Neural cell (in vitro differentiated cells): ENCODE results near the gene ABHD12. TPM values are rescaled to one million over a fixed set of nuclear protein-coding genes. Genes with fewer than 3 reads are reported as not detected.

Experiments used
- H2AFZ ChIP-seq: fragments of 200-600, 300-800 bp; sonication (generic), shearing (Covaris generic); 2 replicates; pipeline ENCODE4 v1.6.0; 2014; ENCODE audit warnings: low read depth, mild to moderate bottlenecking, antibody characterized with exemption, low read length, moderate library complexity
- H3F3A ChIP-seq: fragments of 200-600 bp; shearing (Covaris generic); 2 replicates; pipeline ENCODE4 v1.6.1; 2016; ENCODE audit warnings: mild to moderate bottlenecking, moderate library complexity, mixed read lengths, antibody characterized with exemption, low read length; ENCODE audit not compliant: insufficient read depth, poor library complexity, severe bottlenecking
- H3K27ac ChIP-seq: fragments of 200-600, 300-800 bp; sonication (generic), shearing (Covaris generic); 2 replicates; pipeline ENCODE4 v1.5.1; 2014; ENCODE audit warnings: mild to moderate bottlenecking, low read length, moderate library complexity
- H3K27me3 ChIP-seq: fragments of 300-800, 200-600 bp; sonication (generic), shearing (Covaris generic); 2 replicates; pipeline ENCODE4 v1.6.0; 2014; ENCODE audit warnings: mild to moderate bottlenecking, low read depth, low read length, moderate library complexity; ENCODE audit not compliant: insufficient read depth
- H3K36me3 ChIP-seq: fragments of 300-800, 200-600 bp; sonication (generic), shearing (Covaris generic); 2 replicates; pipeline ENCODE4 v1.5.1; 2014; ENCODE audit warnings: mild to moderate bottlenecking, antibody characterized with exemption, low read length, moderate library complexity; ENCODE audit not compliant: insufficient read depth
- H3K4me2 ChIP-seq: fragments of 300-800, 200-600 bp; sonication (generic), shearing (Covaris generic); 2 replicates; pipeline ENCODE4 v1.6.0; 2014; ENCODE audit warnings: mild to moderate bottlenecking, low read length
- H3K4me3 ChIP-seq: fragments of 300-800, 200-600 bp; sonication (generic), shearing (Covaris generic); 2 replicates; pipeline ENCODE4 v1.5.1; 2014; ENCODE audit warnings: mild to moderate bottlenecking, low read length, moderate library complexity
- H3K79me2 ChIP-seq: fragments of 200-600 bp; shearing (Covaris generic); replicated peaks from 2 replicates; pipeline ENCODE4 v1.6.0; 2014; ENCODE audit warnings: mild to moderate bottlenecking, low read length, moderate library complexity; ENCODE audit not compliant: insufficient read depth
- H3K9ac ChIP-seq: fragments of 300-800, 200-600 bp; sonication (generic), shearing (Covaris generic); 2 replicates; pipeline ENCODE4 v1.6.1; 2016; ENCODE audit warnings: mild to moderate bottlenecking, low read length, mixed read lengths
- H3K9me2 ChIP-seq: fragments of 200-600 bp; shearing (Covaris generic); 2 replicates; pipeline ENCODE4 v1.6.1; 2016; ENCODE audit warnings: mild to moderate bottlenecking, low read length, mixed read lengths; ENCODE audit not compliant: insufficient read depth
- H3K9me3 ChIP-seq: fragments of 200-600, 300-800 bp; sonication (generic), shearing (Covaris generic); 2 replicates; pipeline ENCODE4 v1.6.1; 2016; ENCODE audit warnings: mild to moderate bottlenecking, mixed run types, low read length, moderate library complexity, mixed read lengths
- H4K20me1 ChIP-seq: fragments of 200-600 bp; shearing (Covaris generic); 2 replicates; pipeline ENCODE4 v1.6.1; 2016; ENCODE audit warnings: mild to moderate bottlenecking, mixed run types; ENCODE audit not compliant: insufficient read depth
- CTCF ChIP-seq: fragments of 450-650 bp; IDR thresholded peaks from 2 replicates; pipeline ENCODE4 v1.5.1; 2014; ENCODE audit warnings: antibody characterized with exemption, mild to moderate bottlenecking, moderate library complexity; ENCODE audit not compliant: poor library complexity, severe bottlenecking
- EP300 ChIP-seq: fragments of 450-650 bp; conservative IDR thresholded peaks from 2 replicates; pipeline ENCODE4 v1.6.1; 2014; ENCODE audit warnings: antibody characterized with exemption, mild to moderate bottlenecking, moderate library complexity; ENCODE audit not compliant: poor library complexity, severe bottlenecking
- EZH2 ChIP-seq: fragments of 200-600, 300-800 bp; shearing (Covaris generic), sonication (generic); IDR thresholded peaks from 2 replicates; pipeline ENCODE4 v1.6.1; 2014; ENCODE audit warnings: antibody characterized with exemption, low read length, borderline replicate concordance, mild to moderate bottlenecking; ENCODE audit not compliant: insufficient read depth, poor library complexity, severe bottlenecking
- MXI1 ChIP-seq: fragments of 450-650 bp; conservative IDR thresholded peaks from 2 replicates; pipeline ENCODE4 v1.6.1; 2014; ENCODE audit warnings: antibody characterized with exemption, mild to moderate bottlenecking; ENCODE audit not compliant: poor library complexity, severe bottlenecking
- POLR2AphosphoS5 ChIP-seq: IDR thresholded peaks from 2 replicates; pipeline ENCODE4 v1.6.1; 2012
- RAD21 ChIP-seq: fragments of 450-650 bp; conservative IDR thresholded peaks from 2 replicates; pipeline ENCODE4 v1.6.1; 2014; ENCODE audit warnings: antibody characterized with exemption, mild to moderate bottlenecking, moderate library complexity
- SMC3 ChIP-seq: fragments of 450-650 bp; conservative IDR thresholded peaks from 2 replicates; pipeline ENCODE4 v1.6.1; 2014; ENCODE audit warnings: antibody characterized with exemption, mild to moderate bottlenecking, moderate library complexity; ENCODE audit not compliant: poor library complexity
- TAF1 ChIP-seq: IDR thresholded peaks from 2 replicates; pipeline ENCODE4 v1.6.1; 2012; ENCODE audit warnings: low read depth
- polyA plus RNA-seq: library from polyadenylated mRNA; depleted of rRNA; stranded (reverse); fragments of >200 nt; gene quantifications from 2 replicates; pipeline ENCODE4 v1.2.3, GENCODE V29; 2014
- TF ChIP-seq, protein P1 (sequence below): IDR thresholded peaks from 2 replicates; pipeline ENCODE4 v1.6.1; 2012; ENCODE audit warnings: borderline replicate concordance

The ABHD12 gene
- polyA plus RNA-seq, 1 donor from 2014 or later: 32.3 TPM

DNA sequence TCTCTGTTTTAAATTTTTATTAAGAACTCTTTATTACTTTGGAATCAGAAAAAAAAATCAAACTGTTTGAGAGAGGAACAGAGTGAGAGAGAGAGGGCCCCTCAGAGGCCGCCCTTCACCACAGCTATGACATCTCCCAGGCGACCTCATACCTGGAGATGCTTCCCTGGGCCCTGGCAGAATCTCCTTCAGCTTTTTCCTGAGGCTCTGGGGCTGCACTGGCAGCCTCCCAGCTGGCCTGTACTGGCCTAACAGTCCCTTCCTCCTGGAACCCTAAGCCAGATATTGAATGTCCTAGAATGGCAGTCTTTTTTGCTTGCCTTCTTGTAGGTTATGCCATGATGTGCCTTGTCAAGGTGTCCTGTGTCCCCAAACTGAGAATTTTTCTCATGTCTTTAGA is 13.7 kb downstream of the ABHD12 start:
- Histone ChIP-seq H3K9ac (no peak overlapping the region), H3K9me3 (no peaks in the 10 kb centered on the region), H3K27me3 (no peaks in the 10 kb centered on the region), H3K4me3 (no peak overlapping the region), H3K4me2 (no peak overlapping the region), H3K36me3 (no peaks in the 10 kb centered on the region), H3K79me2 (peaks cover 19% of the 10 kb centered on the region), H3K27ac (no peak overlapping the region), H4K20me1 (no peaks in the 10 kb centered on the region), H2AFZ (no peak overlapping the region), H3K9me2 (no peaks in the 10 kb centered on the region), H3F3A (no peaks in the 10 kb centered on the region)
- TF ChIP-seq EZH2 (no peak), TAF1 (no peak), RAD21 (no peak), EP300 (no peak), CTCF (no peak), MXI1 (no peak), SMC3 (no peak), POLR2AphosphoS5 (no peak)
- TF ChIP-seq, protein P1, sequence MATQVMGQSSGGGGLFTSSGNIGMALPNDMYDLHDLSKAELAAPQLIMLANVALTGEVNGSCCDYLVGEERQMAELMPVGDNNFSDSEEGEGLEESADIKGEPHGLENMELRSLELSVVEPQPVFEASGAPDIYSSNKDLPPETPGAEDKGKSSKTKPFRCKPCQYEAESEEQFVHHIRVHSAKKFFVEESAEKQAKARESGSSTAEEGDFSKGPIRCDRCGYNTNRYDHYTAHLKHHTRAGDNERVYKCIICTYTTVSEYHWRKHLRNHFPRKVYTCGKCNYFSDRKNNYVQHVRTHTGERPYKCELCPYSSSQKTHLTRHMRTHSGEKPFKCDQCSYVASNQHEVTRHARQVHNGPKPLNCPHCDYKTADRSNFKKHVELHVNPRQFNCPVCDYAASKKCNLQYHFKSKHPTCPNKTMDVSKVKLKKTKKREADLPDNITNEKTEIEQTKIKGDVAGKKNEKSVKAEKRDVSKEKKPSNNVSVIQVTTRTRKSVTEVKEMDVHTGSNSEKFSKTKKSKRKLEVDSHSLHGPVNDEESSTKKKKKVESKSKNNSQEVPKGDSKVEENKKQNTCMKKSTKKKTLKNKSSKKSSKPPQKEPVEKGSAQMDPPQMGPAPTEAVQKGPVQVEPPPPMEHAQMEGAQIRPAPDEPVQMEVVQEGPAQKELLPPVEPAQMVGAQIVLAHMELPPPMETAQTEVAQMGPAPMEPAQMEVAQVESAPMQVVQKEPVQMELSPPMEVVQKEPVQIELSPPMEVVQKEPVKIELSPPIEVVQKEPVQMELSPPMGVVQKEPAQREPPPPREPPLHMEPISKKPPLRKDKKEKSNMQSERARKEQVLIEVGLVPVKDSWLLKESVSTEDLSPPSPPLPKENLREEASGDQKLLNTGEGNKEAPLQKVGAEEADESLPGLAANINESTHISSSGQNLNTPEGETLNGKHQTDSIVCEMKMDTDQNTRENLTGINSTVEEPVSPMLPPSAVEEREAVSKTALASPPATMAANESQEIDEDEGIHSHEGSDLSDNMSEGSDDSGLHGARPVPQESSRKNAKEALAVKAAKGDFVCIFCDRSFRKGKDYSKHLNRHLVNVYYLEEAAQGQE: no peak

GRCh38 chr20:25376236-25376635 is 14.4 kb downstream of the ABHD12 start:
- H3K4me2 ChIP-seq: no peak overlapping the region
- H3K9me2 ChIP-seq: no peaks in the 10 kb centered on the region
- peaks cover 19% of the 10 kb centered on the region for H3K79me2 ChIP-seq
- H3K27me3 ChIP-seq: no peaks in the 10 kb centered on the region
- H3F3A ChIP-seq: no peaks in the 10 kb centered on the region
- H3K36me3 ChIP-seq: no peaks in the 10 kb centered on the region
- no peak overlapping the region for H3K27ac ChIP-seq
- H3K4me3 ChIP-seq: no peak overlapping the region
- no peaks in the 10 kb centered on the region for H3K9me3 ChIP-seq
- H3K9ac ChIP-seq: no peak overlapping the region
- no peak for TF ChIP-seq TAF1
- no peak for TF ChIP-seq EP300
- TF ChIP-seq POLR2AphosphoS5: no peak
- TF ChIP-seq RAD21: no peak
- TF ChIP-seq, protein P1: no peak
- no peak for TF ChIP-seq EZH2
- TF ChIP-seq SMC3: no peak
- TF ChIP-seq CTCF: no peak
- TF ChIP-seq MXI1: no peak
- no peak overlapping the region for H2AFZ ChIP-seq
- no peaks in the 10 kb centered on the region for H4K20me1 ChIP-seq
